ENCODE results near the gene MSLN.

- TF ChIP-seq POLR2A (IDR thresholded peaks at IDR 0.05), result no peak
- TF ChIP-seq CTCF (IDR thresholded peaks at IDR 0.05), result no peak
- no peak for TF ChIP-seq POLR2AphosphoS5 (IDR thresholded peaks at IDR 0.05)
Measured at GRCh38 chr16:714558-715476, 45.7 kb upstream of the MSLN start, which contains the start of gene METRN.
